CD4-positive, alpha-beta T cell treated with Interleukin-6 for 4 hours (primary cell): Measurements from ENCODE around the gene TAF3.
A peak's percentile ranks its signal among the peaks of the same experiment; 100 is the strongest.

Experiments used
- DNase-seq: peaks from one replicate; pipeline ENCODE4 v3.0.0-alpha.2; 2020; ENCODE audit warnings: mixed read lengths

TAF3 gene

GRCh38 chr10:8036506-8037198 lies 218.3 kb downstream of the TAF3 start:
- no peak for DNase-seq

DNA sequence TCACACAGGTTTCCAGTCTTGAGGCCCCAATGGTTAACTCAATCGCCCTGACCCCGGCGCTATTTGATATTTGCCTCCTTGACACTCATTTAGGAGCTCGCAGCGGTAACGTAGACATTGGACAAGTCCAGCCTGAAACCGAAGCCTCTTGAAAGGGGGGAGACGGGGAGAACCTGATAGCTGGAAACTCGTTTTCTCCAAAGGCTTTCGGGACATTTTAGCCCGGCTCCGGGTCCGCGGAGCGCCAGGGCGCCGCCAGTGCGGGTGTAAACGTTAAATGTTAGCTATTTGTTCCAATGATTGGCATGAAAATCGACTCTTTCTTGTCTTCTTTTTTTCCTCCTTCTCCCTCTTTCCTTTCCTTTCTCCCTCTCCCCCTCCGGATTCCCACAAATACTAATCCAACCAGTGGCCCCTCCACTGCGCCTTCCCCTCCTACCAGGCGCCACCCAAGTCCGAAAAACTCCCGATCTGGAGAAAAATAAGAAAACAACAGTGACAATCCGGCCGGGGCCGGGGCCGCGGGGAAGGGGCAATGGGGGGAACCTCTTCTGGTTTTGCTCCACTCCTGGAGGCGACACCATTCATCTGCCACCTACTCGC lies 219.0 kb downstream of the TAF3 start:
- DNase-seq, result no peak

GRCh38 chr10:8037941-8038894 lies 219.9 kb downstream of the TAF3 start:
- DNase-seq, result no peak

DNA sequence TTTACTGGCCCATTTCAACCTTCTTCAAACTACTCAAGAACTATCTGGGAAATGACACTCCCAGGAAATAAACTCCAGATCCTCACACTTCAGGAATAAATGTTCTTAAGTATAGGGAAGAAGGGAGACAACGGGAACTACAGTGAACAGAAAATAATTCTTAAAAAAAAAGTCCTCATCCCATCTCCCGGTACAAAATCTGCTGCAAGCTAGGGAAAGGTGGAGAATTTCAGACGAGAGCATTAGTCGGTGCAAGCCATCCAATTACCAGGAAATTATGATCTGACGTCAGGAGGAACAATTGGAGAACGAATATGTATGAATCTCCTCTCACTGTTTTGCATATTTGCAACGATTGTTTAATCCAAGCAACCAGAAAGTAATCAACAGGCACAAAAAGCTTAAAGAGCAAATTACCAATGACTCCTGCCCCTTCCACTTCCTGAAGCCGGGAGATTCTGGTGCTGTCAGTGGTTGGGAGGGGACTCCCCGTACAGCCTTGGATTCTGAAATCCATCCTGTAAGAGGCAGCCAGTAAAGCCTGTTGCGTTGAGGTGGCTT lies 221.1 kb downstream of the TAF3 start:
- DNase-seq, result no peak

- no peak for DNase-seq
Measured at GRCh38 chr10:8040651-8041050, 222.3 kb downstream of the TAF3 start.

DNA sequence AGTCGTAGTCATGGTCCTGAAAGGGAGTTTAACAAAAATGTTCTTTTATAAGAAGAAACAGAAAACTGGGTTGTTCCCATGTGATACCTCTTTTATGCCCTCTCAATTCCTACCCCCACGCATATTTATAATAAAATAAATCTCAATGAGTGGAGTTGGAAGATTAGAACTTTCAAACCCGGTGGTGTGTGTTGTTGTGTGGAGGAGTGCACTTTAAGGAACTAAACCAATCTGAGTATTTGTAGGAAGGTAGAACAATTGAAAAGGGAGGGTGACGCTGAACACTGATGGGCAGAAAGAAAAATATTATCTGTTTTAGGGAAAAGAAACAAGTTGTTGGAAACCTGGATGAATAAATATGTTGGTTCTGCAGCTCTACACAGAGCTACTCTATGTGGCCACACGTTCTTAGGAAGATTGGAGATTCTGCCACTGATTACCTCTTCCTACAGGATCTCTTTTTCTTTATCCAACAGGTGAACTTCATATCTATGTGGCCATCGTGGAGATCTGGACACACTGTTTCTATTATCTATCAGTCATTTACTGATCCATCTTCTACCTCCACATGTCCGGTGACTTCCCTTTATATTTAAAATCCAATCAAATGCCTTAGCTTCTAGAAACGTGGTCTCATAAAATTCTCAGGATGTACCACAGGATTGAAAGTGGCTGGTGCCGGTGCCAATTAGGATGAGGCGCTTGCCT lies 223.1 kb downstream of the TAF3 start:
- DNase-seq, result no peak

- DNase-seq, result no peak
Measured at GRCh38 chr10:8041992-8042720, 223.9 kb downstream of the TAF3 start.

- no peak for DNase-seq
Measured at GRCh38 chr10:8042721-8043568, 224.6 kb downstream of the TAF3 start.

- peak; percentile 60 for DNase-seq
Measured at GRCh38 chr10:8043569-8044306, 225.4 kb downstream of the TAF3 start.

GRCh38 chr10:8044331-8044907 lies 226.1 kb downstream of the TAF3 start:
- DNase-seq, result no peak

DNA sequence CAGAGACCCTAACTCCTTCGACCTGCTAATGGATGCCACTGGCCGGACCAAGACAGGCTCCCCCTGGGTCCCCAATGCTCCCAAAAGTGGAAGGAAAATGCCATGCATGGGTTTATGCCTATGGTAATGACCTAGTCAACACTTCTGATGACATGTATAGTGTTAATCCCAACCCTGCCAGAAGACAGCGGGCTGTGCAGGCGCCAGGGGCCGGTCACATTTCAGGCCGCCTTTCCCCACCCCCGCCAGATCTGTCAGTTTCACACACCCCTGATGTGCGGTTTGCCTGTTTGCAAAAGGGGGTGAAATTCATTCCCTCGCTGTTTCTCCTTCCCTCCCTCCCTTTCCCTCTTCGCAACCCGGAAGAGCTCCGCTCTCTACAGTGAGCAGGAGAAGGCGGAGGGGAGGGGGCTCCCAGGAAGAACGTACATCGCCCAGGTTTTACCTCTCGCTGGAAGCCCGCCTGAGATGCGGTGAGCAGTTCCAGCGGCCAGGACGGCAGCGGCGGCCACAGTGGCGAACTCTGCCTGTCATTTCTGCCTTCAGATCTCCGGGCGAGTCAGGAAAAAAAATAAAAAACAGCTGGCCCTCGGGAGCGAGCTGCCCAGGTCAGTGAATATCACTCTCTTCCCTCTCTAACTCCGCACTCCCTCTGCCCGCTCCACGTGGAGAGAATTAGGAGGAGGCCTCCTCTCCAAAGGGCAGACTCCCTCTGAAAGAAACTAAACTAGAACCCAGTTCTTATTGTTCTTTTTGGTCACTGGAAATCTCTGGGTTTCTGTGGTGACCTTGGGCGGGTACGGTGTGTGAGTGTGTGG lies 226.8 kb downstream of the TAF3 start:
- no peak for DNase-seq

GRCh38 chr10:8045726-8046494 lies 227.6 kb downstream of the TAF3 start:
- no peak for DNase-seq

GRCh38 chr10:8047452-8048280 lies 229.4 kb downstream of the TAF3 start:
- no peak for DNase-seq

GRCh38 chr10:8048281-8049008 lies 230.1 kb downstream of the TAF3 start:
- DNase-seq, result no peak

DNA sequence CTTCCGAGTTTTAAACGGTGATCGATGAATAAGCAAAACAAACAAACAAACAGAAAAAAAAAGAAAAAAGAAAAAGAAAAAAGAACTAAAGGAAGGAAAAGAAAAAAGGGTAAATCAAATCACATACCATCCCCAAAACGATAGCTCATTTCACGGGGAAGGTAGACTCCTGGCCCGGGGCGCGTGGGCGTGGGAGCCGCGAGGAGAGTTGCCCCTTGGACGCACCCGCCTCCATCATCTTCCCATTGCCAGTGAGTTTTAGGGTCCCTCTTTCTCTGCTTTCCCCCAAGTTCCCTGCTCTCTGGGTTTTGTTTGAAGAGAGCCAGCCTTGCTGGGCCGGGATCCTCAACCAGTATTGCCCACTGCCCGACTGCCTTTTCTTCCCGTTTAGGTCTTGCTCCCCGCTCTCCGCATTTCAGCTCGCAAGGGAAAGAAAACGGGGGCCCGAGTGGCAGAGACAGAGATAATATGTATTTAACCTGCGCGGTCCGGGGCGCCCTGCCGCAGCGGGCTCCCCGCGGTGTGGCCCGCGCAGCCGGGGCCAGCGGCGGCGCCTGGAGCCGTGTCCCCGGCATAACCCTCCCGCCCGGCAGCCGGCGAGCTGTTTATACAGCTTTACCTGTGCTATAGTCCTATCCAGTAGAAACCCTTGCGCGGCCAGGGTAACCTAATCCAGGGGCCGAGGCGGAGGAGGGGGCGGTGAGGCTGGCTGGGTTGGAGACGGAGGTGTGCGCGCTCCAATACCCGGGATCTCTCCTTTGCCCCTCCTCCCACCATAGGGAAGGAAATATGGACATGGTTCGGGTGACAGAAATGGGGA lies 230.9 kb downstream of the TAF3 start:
- DNase-seq, result no peak
